T1000 (cell line): ENCODE data around the gene DYNLL1.
"Not testable (repeated sequence)": the region's sequence is repeated elsewhere in the genome, so short reads cannot be mapped to it uniquely, and the experiment has no call there.

Source experiments
- DNase-seq: peaks from one replicate; lab custom pipeline; 2025; ENCODE audit warnings: mixed read lengths; lab: John Stamatoyannopoulos, UW

Gene DYNLL1

GRCh38 chr12:120474616-120474960 is 21.3 kb upstream of the DYNLL1 start:
- peak; percentile 22 for DNase-seq

DNA sequence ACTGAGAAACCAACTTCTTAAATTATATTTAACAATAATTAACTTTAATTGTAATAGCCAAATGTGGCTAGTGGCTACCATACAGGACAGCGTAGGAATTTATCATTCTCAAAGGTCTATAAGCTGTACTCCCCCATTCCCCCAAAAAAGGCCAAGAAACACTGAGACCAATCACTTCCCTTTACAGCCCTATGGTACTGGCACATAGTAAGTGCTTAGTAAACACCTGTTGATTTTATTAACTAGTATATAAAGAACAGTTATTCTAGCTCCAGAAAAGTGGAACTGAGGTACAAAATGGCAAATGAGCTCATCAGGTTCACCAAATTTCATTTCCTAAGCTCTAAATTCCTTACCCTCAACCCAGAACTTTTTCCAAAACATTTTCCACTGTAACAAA is 20.3 kb upstream of the DYNLL1 start:
- DNase-seq = no peak

- no peak for DNase-seq
Observed at GRCh38 chr12:120479458-120479857, 16.5 kb upstream of the DYNLL1 start.

DNA sequence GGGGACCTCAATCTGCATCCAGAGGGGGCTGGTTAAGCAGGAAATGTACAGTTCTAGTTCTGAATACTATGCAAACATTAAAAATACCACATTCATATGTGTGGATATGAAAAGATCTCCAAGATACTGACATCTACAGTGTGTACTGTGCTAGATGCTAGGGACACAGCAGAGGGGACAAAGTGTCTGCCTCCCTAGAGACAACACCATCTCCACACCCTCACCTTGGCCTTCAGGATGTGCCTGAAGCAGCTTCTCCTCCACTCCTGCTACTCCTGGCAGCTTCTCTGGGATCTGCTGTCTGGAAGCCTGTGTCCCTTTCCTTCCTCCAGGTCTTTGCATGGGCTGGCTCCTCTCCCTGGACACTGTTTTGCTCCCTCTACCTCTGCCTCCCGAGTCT is 15.7 kb upstream of the DYNLL1 start:
- no peak for DNase-seq

DNA sequence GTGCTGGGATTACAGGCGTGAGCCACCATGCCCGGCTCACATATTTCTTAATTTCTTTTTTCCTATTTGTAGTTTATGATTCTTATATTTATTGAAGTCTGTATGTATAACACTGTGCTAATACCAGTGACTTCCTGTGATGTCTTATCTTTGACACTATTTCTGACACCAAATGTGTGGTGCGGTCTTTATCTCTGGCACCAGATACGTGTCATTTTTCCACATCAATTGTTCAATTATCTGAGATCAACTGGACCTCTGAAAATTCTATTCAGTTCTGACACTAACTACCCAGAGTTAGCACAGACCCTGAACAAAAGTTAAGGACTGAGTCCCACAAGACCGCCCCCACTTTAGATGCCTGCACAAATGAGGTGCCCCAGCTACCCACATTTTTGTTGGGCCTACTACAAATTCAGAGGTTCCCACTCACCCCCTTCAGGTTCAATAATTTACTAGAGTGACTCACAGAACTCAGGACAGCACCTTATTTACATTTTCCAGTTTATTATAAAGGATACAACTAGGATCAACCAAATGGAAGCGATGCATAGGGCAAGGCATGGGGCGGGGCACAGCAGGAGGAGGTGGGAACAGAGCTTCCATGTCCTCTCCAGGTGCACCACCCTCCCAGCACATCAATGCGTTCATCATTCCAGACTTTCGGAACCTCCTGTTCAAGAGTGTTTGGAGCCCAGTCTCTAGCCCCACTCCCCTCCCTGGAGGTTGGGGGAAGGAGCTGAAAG is 14.7 kb upstream of the DYNLL1 start:
- DNase-seq = no peak

DNA sequence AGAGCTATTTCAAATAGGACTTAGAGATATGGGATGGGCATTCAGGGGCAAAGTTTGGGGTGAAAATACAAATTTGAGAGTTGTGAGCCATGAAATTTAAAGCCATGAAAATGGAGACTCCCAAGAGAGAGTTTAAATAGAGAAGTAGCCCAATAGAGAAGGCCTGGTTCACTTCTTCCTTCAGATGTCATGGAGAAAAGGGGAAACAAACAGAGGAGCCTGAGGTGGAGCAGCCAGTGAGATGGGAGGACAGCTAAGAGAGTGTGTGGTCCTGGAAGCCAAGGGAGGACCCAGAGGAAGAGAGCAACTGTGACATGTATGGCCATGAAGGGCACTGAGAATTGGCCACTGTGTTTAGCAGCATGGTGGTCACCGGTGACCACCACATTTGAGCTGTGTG is 12.3 kb upstream of the DYNLL1 start:
- DNase-seq = no peak

DNA sequence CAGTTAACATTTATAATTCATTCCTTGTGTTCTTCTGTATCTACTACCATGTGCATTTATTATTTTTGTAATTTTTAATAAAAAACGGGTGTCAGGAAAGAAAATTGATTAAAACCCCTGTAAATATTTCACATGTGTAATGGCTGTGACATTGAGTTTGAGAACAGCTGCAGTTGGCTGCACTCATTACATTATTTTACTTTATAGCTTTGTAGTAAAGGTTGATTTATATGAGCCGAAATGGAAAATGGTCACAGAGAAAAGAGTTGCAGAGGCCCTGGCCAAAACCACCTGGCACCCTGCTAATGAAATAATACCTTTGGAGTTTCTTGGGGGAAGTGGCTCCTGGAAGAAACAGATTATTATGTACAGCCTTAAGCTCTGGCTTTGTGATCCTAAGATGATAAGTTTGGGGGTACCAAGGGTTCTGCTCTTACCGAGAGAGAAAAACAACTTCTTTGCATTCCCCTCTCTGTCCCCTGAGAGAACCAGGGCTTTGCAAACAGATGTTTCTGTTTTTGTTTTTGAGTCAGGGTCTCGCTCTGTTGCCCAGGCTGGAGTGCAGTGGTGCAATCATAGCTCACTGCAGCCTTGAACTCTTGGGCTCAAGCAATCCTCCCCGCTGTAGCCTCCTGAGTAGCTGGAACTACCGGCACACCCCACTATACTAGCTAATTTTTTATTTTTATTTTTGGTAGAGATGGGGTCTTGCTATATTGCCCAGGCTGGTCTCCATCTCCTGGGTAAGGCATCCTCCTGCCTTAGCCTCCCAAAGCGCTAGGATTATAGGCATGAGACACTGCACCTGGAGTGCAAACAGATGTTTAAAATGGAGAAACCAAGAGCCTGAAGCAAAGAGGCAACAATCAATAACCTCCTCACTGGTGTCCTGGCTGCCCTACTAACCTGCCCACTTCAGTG is 9.7 kb upstream of the DYNLL1 start:
- DNase-seq = no peak

GRCh38 chr12:120487552-120487951 is 8.4 kb upstream of the DYNLL1 start:
- not testable (repeated sequence) for DNase-seq

DNA sequence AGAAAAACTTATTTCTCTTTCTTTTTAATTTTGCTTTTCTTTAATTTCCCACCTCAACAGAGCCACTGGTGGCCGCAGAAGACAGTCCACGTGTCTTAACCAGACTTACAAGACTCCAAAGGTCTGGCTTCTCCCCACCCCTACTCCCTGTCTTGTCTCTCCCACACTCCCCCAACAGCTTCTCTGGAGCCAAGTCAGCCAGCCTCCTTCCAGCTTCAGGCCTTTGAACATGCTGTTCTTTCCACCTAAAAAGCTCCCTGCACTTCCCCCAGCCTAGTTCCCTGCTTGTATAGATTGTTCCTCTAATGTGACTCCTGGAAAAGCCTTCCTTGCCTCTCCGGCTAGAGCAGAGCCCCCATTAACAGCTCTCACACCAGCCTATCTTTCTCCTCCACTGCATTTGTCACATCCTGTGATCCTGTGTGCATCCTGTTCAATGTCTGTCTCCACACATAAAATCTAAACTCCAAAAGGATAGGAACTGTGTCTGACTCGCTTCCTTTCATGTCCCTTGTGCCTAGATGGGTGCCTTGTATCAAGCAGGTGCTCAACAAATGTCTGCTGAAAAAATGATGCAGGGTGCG is 7.8 kb upstream of the DYNLL1 start:
- no peak for DNase-seq

DNA sequence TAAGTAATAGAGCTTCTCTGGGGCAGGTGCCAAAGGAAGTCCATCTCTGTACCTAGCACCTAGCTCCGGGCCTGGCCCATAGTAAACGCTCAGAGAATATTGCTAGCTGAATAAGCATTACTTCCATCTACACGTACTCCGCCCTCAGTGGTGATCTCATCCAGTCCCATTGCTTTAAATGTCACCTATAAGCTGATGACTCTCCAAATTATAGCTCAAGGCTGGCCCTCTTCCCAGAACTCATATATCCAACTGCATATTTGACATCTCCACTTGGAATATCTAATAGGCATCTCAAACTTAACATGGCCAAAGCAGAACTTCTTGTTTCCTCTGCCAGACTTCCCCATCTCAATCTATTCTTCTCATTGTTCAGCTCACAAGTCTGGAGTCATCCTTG is 6.9 kb upstream of the DYNLL1 start:
- DNase-seq = no peak

DNA sequence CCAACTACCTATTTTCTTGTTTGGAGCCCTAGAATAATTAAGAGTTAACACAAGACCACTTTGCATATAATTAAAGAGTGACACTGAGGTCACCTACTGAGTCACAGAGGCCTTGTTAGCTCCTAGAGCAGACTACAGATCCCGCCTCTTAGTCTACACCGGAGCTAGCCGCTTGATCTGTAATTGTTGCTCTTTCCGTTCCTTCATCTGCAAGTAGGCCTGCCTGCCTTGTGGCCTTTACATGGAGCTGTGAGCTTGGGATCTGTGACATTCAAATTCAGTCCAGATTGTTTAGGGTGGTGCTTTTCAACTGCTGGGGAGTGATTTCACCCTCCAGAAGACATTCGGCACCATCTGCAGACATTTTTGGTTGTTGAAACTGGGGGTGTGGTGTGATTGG is 5.6 kb upstream of the DYNLL1 start:
- DNase-seq = no peak

DNA sequence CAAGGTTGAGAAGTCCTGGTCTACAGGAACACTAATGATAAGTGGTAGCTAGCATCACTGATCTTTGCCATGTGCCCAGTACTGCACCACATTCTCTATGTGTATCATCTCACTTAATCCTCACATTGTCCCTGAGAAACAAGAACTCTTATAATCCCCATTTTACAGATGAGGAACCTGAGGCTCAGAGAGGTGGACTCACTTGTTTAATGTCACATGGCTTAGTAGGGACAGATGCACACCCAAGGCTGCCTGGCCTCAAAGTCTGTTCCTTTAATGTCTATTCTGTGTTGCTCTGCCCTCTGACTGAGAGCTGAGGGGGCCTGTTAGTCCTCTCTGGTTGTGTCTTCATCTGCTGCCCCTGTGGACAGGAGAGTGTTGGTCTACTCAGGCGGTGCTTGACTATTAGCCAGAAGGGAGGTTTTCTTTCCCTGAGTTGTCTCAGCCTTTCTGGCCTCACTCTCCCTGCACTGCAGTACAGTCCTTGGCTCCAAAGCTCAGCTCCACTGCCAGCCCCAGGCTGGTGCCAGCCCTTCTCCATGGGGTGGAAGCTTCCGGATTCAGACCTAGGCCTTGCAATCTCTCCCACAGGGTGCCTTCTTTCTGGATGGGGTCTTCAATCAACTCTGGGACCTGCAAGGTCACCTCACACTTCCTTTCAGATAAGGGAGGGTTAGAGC is 4.9 kb upstream of the DYNLL1 start:
- DNase-seq = no peak

DNA sequence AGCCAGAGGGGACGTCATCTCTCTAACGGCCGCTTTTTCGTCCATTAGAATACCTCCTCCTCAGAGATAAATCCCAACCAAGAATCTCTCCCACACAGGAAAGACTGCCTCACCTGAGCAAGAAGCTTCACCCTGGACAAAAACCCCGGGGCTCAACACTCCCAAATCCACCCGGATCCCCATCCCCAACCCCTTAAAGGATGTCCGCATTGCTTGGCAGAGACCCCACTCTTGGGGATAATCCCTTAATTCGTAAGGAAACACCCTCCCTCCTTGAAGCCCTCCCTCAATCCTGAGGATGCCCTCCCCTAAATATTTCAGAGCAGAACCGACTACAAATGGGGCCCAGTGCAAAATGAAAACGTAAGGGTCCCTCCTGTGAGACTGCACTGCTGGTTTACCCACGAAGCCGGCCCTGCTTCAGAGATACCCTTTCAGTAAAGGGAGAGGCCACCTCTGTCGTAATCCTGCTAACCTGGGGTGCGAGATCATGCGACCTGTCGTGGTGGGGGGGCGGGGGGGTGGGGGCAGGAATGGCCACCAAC is 655 bp upstream of the DYNLL1 start:
- no peak for DNase-seq

- no peak for DNase-seq
Observed at GRCh38 chr12:120496413-120497340, 764 bp downstream of the DYNLL1 start.

DNA sequence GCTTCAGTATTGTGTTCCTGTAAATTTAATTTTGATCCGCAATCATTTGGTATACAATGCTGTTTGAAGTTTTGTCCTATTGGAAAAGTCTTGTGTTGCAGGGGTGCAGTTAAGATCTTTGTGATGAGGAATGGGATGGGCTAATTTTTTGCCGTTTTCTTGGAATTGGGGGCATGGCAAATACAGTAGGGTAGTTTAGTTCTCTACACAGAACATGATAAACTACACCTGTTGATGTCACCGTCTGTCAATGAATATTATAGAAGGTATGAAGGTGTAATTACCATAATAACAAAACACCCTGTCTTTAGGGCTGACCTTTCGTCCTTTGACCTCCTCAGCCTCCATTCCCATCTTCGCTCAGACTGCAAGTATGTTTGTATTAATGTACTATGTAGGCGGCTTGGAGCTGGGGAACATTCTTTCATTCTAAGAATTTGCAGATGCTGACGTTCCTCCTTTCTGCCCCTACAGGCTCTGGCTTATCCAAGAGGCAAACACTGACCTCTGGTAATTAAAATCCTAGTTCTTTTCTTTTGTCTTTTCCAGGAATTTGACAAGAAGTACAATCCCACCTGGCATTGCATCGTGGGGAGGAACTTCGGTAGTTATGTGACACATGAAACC is 1.7 kb downstream of the DYNLL1 start:
- no peak for DNase-seq

GRCh38 chr12:120498870-120499515 is 3.1 kb downstream of the DYNLL1 start:
- no peak for DNase-seq

GRCh38 chr12:120500581-120500980 is 4.7 kb downstream of the DYNLL1 start:
- DNase-seq = no peak

- DNase-seq = no peak
Observed at GRCh38 chr12:120504587-120504986, 8.7 kb downstream of the DYNLL1 start.

DNA sequence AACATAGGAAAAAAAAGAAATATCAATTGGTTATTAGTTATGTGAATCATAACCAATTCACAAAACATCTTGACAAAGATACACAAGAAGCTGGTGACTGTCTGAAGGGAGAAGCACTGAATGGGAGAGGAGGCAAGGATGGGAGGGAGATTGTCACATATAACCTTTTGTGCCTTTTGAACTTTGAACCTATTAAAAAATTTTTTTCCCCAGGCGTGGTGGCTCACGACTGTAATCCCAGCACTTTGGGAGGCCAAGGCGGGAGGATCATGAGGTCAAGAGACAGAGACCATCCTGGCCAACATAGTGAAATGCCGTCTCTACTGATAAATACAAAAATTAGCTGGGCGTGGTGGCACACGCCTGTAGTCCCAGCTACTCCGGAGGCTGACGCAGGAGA is 12.6 kb downstream of the DYNLL1 start:
- no peak for DNase-seq

- no peak for DNase-seq
Observed at GRCh38 chr12:120514002-120514401, 18.1 kb downstream of the DYNLL1 start.
